ENCODE measurements around the gene ANXA10.
"Not testable (repeated sequence)": the region's sequence is repeated elsewhere in the genome, so short reads cannot be mapped to it uniquely, and the experiment has no call there.

Gene ANXA10

DNA sequence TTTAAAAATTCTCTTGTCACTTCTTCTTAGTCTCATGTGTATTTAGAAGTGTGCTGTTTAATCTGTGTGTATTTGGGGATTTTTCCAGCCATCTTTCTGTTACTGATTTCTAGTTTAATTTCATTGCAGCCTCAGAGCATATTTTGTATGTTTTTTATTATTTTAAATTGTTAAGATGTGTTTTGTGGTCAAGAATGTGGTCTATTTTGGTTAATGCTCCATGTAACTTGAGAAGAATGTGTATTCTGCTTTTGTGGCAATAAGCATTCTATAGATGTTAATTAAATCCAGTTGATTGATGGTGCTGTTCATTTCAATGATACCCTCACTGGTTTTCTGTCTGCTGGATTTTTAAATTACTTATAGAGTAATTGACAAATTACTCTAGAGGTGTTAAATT, 38.9 kb downstream of the ANXA10 start:
- Mint-ChIP-seq H3K9me3 (no peaks in the 10 kb centered on the region), H3K4me3 (no peak overlapping the region), H3K4me1 (no peaks in the 10 kb centered on the region), H3K27ac (no peak overlapping the region), H3K36me3 (no peaks in the 10 kb centered on the region)
- ATAC-seq, result no peak
- no peak for DNase-seq (ENCODE audit: low spot score in 2 of 2)

DNA sequence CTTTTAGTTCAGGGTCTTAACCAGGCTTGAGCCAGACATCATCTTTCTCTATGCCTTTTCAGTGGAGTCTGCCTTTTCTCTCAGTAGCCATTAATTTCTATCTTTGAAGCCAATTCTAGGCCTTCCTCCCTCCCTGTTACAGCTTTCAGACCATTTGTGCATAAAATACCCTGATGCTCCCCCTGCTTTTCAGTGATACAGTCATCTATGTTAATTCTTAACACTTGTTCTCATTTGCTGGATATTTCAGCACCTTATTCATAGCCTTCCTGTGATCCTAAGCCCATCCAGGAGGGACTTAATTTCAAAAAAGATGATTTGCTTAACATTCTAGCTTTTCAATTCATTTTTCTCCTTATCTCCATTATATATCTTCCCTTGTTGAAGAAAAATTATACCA, 42.3 kb downstream of the ANXA10 start:
- ATAC-seq (no peak), DNase-seq (ENCODE audit: low spot score in 2 of 2) (no peak)
- Mint-ChIP-seq H3K4me1 (no peaks in the 10 kb centered on the region), H3K9me3 (no peaks in the 10 kb centered on the region), H3K36me3 (no peaks in the 10 kb centered on the region), H3K27ac (no peak overlapping the region), H3K4me3 (no peak overlapping the region)

DNA sequence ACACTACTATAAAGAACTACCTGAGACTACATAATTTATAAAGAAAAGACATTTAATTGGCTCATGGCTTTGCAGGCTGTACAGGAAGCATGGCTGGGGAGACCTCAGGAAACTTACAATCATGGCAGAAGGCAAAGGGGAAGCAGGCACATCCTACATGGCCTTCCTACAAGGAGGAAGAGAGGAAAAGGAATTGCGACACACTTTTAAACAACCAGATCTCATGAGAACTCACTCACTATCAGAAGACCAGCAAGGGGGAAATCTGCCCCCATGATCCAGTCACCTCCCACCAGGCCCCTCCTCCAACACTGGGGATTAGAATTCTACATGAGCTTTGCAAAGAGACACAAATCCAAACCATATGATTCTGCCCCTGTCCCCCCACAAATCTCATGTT, 43.5 kb downstream of the ANXA10 start:
- H3K9me3 Mint-ChIP-seq; DNase-seq (ENCODE audit: low spot score in 2 of 2); H3K4me3 Mint-ChIP-seq; H3K27ac Mint-ChIP-seq; H3K4me1 Mint-ChIP-seq; H3K36me3 Mint-ChIP-seq; ATAC-seq: not testable (repeated sequence)

DNA sequence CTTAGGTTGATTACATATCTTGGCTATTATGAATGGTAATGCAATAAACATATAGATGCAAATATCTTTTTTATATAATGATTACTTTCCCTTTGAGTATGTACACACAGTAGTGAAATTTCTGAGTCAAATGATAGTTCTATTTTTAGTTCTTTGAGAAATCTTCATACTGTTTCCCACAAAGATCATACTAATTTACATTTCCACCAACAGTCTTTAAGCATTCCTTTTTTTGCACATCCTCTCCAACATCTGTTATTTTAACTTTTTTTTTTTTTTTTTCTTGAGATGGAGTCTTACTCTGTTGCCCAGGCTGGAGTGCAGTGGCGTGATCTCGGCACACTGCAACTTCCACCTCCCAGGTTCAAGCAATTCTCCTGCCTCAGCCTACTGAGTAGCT, 45.4 kb downstream of the ANXA10 start:
- not testable (repeated sequence) for H3K9me3 Mint-ChIP-seq; H3K36me3 Mint-ChIP-seq; H3K4me3 Mint-ChIP-seq; ATAC-seq; DNase-seq (ENCODE audit: low spot score in 2 of 2); H3K27ac Mint-ChIP-seq; H3K4me1 Mint-ChIP-seq

DNA sequence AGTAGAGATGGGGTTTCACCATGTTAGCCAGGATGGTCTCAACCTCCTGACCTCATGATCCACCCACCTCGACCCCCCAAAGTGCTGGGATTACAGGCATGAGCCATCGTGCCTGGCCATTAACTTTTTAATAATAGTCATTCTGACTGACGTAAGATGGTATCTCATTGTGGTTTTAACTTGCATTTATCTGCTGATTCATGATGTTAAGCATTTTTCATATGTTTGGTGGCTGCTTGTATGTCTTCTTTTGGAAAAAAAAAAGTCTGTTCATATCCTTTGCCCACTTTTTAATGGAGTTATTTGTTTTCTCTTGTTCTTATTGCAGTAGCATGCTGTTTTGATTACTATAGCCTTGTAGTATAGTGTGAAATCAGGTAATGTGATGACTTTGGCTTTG, 45.8 kb downstream of the ANXA10 start:
- no peak for DNase-seq (ENCODE audit: low spot score in 2 of 2)

GRCh38 chr4:168139336-168139735, 47.0 kb downstream of the ANXA10 start:
- Mint-ChIP-seq H3K27ac (no peak overlapping the region), H3K4me1 (no peaks in the 10 kb centered on the region), H3K4me3 (no peak overlapping the region), H3K36me3 (no peaks in the 10 kb centered on the region), H3K9me3 (no peaks in the 10 kb centered on the region)
- ATAC-seq, result no peak
- DNase-seq (ENCODE audit: low spot score in 2 of 2), result no peak

More for the DNA sequence above, 45.8 kb downstream of the ANXA10 start:
- H3K9me3 Mint-ChIP-seq, result no peaks in the 10 kb centered on the region
- no peaks in the 10 kb centered on the region for H3K36me3 Mint-ChIP-seq
- no peaks in the 10 kb centered on the region for H3K4me1 Mint-ChIP-seq
- no peak overlapping the region for H3K27ac Mint-ChIP-seq
- ATAC-seq, result no peak
- no peak overlapping the region for H3K4me3 Mint-ChIP-seq

DNA sequence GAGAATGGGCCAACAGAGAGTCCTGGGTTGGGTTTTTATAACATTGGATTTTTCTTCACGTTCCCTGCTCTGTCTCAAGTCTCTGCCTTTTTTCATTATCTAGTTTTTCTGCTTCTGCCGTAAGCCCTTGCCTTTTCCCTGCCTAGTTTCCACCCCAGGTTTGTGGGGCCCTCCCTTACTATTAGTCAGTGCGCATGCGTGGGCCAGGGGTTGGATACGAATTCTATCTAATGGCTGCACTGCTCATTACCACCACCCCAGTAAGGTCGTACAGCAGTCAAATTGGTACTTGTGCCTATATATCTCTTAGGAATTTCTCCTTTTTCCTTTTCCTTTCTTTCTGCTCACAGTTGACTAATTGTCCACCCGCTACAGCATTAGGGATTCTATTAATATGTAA, 49.4 kb downstream of the ANXA10 start:
- H3K27ac Mint-ChIP-seq, result no peak overlapping the region
- H3K9me3 Mint-ChIP-seq, result no peaks in the 10 kb centered on the region
- no peaks in the 10 kb centered on the region for H3K4me1 Mint-ChIP-seq
- no peaks in the 10 kb centered on the region for H3K36me3 Mint-ChIP-seq
- DNase-seq (ENCODE audit: low spot score in 2 of 2), result no peak
- H3K4me3 Mint-ChIP-seq, result no peak overlapping the region
- no peak for ATAC-seq

GRCh38 chr4:168143601-168144000, 51.3 kb downstream of the ANXA10 start:
- Mint-ChIP-seq H3K27ac (no peak overlapping the region), H3K4me3 (no peak overlapping the region), H3K4me1 (no peaks in the 10 kb centered on the region), H3K36me3 (no peaks in the 10 kb centered on the region), H3K9me3 (no peaks in the 10 kb centered on the region)
- DNase-seq (ENCODE audit: low spot score in 2 of 2) (no peak), ATAC-seq (no peak)

DNA sequence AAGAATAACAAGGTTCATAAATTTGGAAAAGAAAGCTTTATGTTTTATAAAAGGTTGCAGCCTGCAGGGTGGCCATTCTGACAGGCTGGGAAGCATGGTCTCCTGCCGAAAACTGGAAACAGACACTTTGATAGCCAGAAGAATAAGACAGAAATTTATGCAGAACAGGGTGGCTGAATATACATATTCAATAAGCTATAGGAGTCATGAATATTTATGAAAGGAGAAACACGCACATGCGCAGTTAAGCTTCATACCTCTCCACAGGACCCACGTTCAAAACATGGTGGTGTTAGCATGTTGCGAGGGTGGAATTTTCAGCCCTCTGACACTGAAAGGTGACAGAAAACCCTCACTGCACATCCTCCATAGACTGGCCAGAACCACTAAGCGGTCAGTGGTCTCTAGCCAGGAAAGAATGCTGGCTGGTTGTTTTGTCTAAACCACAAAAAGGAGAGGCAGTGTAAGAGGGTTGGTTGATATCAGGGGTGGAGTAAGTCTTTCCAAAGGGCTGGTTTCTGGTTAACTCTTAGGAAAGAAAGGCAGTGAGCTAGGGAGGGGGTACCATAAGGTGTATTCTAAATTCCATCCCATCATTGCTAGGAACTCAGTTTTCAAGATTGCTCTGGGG, 58.2 kb downstream of the ANXA10 start:
- Mint-ChIP-seq H3K4me3 (no peak overlapping the region), H3K4me1 (peaks cover 7% of the 10 kb centered on the region), H3K9me3 (no peaks in the 10 kb centered on the region), H3K27ac (no peak overlapping the region), H3K36me3 (no peaks in the 10 kb centered on the region)
- ATAC-seq (no peak), DNase-seq (ENCODE audit: low spot score in 2 of 2) (no peak)

DNA sequence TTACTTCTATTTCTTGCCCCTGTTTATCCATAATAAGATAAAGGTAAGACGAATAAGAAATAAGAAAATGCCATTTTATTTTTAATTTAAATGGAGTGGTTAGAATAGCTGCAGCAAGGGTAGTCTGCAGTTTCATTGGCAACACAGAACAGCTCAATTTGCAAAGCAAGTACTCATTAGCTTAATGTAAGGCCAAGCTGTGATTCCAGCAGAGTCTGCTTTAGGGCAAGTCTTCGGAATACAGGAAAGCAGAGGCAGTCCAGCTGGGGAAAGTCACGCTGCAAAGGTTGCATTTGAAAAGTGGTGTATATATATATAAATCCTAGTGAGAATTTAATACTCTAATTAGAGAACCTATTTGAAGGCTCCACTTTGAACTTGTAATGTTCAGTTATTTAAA, 59.0 kb downstream of the ANXA10 start:
- H3K4me1 Mint-ChIP-seq, result peaks cover 7% of the 10 kb centered on the region
- no peak overlapping the region for H3K27ac Mint-ChIP-seq
- ATAC-seq (no peak), DNase-seq (ENCODE audit: low spot score in 2 of 2) (no peak)
- no peak overlapping the region for H3K4me3 Mint-ChIP-seq
- no peaks in the 10 kb centered on the region for H3K9me3 Mint-ChIP-seq
- H3K36me3 Mint-ChIP-seq, result no peaks in the 10 kb centered on the region

GRCh38 chr4:168152837-168153500, 60.6 kb downstream of the ANXA10 start:
- H3K4me3 Mint-ChIP-seq, result peak overlapping the region; percentile 48
- ATAC-seq, result no peak
- no peaks in the 10 kb centered on the region for H3K9me3 Mint-ChIP-seq
- no peak overlapping the region for H3K27ac Mint-ChIP-seq
- no peaks in the 10 kb centered on the region for H3K36me3 Mint-ChIP-seq
- DNase-seq (ENCODE audit: low spot score in 2 of 2), result no peak
- peaks cover 7% of the 10 kb centered on the region for H3K4me1 Mint-ChIP-seq

DNA sequence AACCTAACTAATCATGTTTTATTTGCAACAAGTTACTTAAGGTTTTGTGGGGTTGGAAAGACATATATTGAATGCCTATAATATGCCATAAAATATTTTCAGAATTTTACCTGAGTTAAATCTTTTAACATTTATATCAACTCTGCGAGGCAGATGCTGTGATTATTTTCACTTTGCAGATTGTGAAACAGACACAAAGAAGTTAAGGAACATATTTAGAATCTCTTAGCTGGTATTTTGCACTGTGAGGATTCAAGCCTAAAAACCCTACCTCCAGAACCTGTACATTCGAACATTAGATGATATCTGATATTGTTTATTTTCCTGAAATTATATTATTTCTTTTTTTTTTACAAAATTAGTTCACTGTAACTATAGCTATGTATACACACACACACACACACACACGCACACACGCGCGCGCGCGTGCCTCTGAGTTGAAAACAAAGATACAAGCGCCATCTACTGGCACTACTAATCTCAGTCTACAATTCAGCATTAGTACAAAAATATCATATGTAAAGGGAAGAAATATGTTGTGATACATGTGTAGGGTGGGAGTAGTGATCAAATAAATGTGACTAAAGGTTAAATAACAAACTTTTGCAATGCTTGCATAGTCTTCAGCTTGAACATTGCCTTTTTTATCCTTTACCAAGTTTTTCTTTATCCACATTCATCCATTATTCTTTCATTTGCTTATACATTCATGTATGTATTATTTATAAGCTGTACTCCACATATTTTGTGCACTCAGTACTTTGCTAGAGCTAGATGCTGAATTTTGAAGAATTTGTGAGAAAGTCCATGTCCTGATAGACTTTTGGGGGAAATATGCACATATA, 61.5 kb downstream of the ANXA10 start:
- Mint-ChIP-seq H3K4me3 (peak overlapping the region; percentile 48), H3K27ac (no peak overlapping the region), H3K9me3 (no peaks in the 10 kb centered on the region), H3K36me3 (no peaks in the 10 kb centered on the region), H3K4me1 (peaks cover 7% of the 10 kb centered on the region)
- ATAC-seq (peak; percentile 71), DNase-seq (ENCODE audit: low spot score in 2 of 2) (peak; percentile 28 to 62)

GRCh38 chr4:168154546-168155277, 62.4 kb downstream of the ANXA10 start:
- no peak for DNase-seq (ENCODE audit: low spot score in 2 of 2)
- Mint-ChIP-seq H3K36me3 (no peaks in the 10 kb centered on the region), H3K4me1 (peaks cover 7% of the 10 kb centered on the region), H3K4me3 (no peak overlapping the region), H3K9me3 (no peaks in the 10 kb centered on the region), H3K27ac (no peak overlapping the region)
- ATAC-seq, result no peak

GRCh38 chr4:168162604-168163003, 70.3 kb downstream of the ANXA10 start:
- no peak overlapping the region for H3K27ac Mint-ChIP-seq
- no peaks in the 10 kb centered on the region for H3K9me3 Mint-ChIP-seq
- H3K36me3 Mint-ChIP-seq, result no peaks in the 10 kb centered on the region
- no peaks in the 10 kb centered on the region for H3K4me1 Mint-ChIP-seq
- ATAC-seq (no peak), DNase-seq (ENCODE audit: low spot score in 2 of 2) (no peak)
- no peak overlapping the region for H3K4me3 Mint-ChIP-seq

DNA sequence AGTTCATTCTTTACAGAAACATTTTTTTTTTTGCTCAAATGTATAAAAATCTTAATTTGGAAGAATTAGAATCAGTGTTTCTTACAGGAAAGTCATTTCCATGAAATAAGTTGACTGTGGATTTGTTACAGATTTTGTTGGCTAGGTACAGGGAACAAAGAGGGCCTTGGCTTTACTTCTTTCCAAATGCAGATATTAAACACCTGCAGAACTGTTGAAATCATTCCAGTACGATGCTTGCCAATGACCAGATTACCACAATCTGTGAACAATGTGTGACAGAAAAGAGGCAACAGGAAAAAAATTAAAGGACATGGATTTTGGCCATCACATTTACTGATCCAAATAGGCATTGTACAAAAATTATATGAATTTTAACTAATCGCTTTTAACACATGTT, 70.8 kb downstream of the ANXA10 start:
- no peaks in the 10 kb centered on the region for H3K4me1 Mint-ChIP-seq
- H3K36me3 Mint-ChIP-seq, result no peaks in the 10 kb centered on the region
- H3K27ac Mint-ChIP-seq, result no peak overlapping the region
- no peak for ATAC-seq
- H3K4me3 Mint-ChIP-seq, result no peak overlapping the region
- no peaks in the 10 kb centered on the region for H3K9me3 Mint-ChIP-seq
- no peak for DNase-seq (ENCODE audit: low spot score in 2 of 2)
